ENCODE measurements around the gene USP28. TPM values are rescaled to one million over a fixed set of nuclear protein-coding genes. Genes with fewer than 3 reads are reported as not detected.
"Not testable (repeated sequence)": the region's sequence is repeated elsewhere in the genome, so short reads cannot be mapped to it uniquely, and the experiment has no call there.

The USP28 gene
- total RNA-seq (2021), result 23.7 and 37.6 TPM in 2 replicates
- percentile 67 among the genes with signal in this experiment for Bru-seq, nascent RNA
- percentile 68 among the genes with signal in this experiment for BruChase-seq, experiment 1, labeled RNA remaining after a 2-hour chase
- percentile 65 among the genes with signal in this experiment for BruChase-seq, experiment 2, labeled RNA remaining after a 6-hour chase
- long read RNA-seq, partial matches to known transcripts, result 6 of 51 reads
- long read RNA-seq, other reads (novel, unspliced or antisense), result 39 of 51 reads

- peak; percentile 95 for DNase-seq (ENCODE audit: low spot score)
- intact Hi-C loops (cut with micrococcal nuclease; ENCODE audit: unreplicated experiment), result no loop called here
- Histone ChIP-seq H3K4me3 (ENCODE audit: low read depth, low read length, poor library complexity, severe bottlenecking) (peak within 1 kb of the TSS; percentile 91), H3K4me1 (ENCODE audit: insufficient read depth, low read length, poor library complexity, severe bottlenecking) (peaks cover 23% of the 10 kb centered on the region), H3K27ac (ENCODE audit: low read depth, low read length, poor library complexity, severe bottlenecking) (peak within 1 kb of the TSS; percentile 79), H3K9me3 (ENCODE audit: low read depth, low read length, poor library complexity, severe bottlenecking) (no peaks in the 10 kb centered on the region), H3K36me3 (ENCODE audit: insufficient read depth, low read length, poor library complexity, severe bottlenecking) (no peaks in the 10 kb centered on the region), H3K27me3 (replicated peaks; ENCODE audit: insufficient read depth, low read depth, low read length, poor library complexity) (no peaks in the 10 kb centered on the region)
- ChIA-PET POLR2A (ENCODE audit: low non-redundant PET) (no interaction called here), CTCF (interaction anchor here (0.6 kb wide), 2 partner anchors 20 to 1271 kb away, joined by 3 to 12 read pairs; no protein-coding TSS in a partner anchor)
- BruUV-seq (replicated peaks), result no TSS peak
- TF ChIP-seq CTCF (conservative IDR thresholded peaks at IDR 0.05; ENCODE audit: low read depth, low read length) (0 out of 2 replicates have a peak, but pooled peaks have one; percentile 12), EZH2 (IDR thresholded peaks at IDR 0.05; ENCODE audit: borderline replicate concordance, low read depth, low read length, poor library complexity, severe bottlenecking) (no peak)
These were observed at the start of gene USP28 for GRCh38 chr11:113875234-113876073. USP28 (minus strand) TSS chr11:113875572; CDS start chr11:113875501, 71 bp downstream.

- no peaks in the 10 kb centered on the region for H3K27me3 ChIP-seq (replicated peaks; ENCODE audit: insufficient read depth, low read depth, low read length, poor library complexity)
- no peak overlapping the region for H3K27ac ChIP-seq (ENCODE audit: low read depth, low read length, poor library complexity, severe bottlenecking)
- CTCF ChIA-PET, result interaction anchor here (0.5 kb wide), 1 partner anchor 18 kb away, joined by 3 read pairs; no protein-coding TSS in a partner anchor
- H3K4me1 ChIP-seq (ENCODE audit: insufficient read depth, low read length, poor library complexity, severe bottlenecking), result no peaks in the 10 kb centered on the region
- H3K4me3 ChIP-seq (ENCODE audit: low read depth, low read length, poor library complexity, severe bottlenecking), result no peak overlapping the region
- H3K36me3 ChIP-seq (ENCODE audit: insufficient read depth, low read length, poor library complexity, severe bottlenecking), result no peaks in the 10 kb centered on the region
- no TSS peak for BruUV-seq (replicated peaks)
- DNase-seq (ENCODE audit: low spot score), result no peak
- TF ChIP-seq CTCF (conservative IDR thresholded peaks at IDR 0.05; ENCODE audit: low read depth, low read length), result no peak
- TF ChIP-seq EZH2 (IDR thresholded peaks at IDR 0.05; ENCODE audit: borderline replicate concordance, low read depth, low read length, poor library complexity, severe bottlenecking), result no peak
- POLR2A ChIA-PET (ENCODE audit: low non-redundant PET), result no interaction called here
- H3K9me3 ChIP-seq (ENCODE audit: low read depth, low read length, poor library complexity, severe bottlenecking), result no peaks in the 10 kb centered on the region
- intact Hi-C loops (cut with micrococcal nuclease; ENCODE audit: unreplicated experiment), result no loop called here
These were observed 48.2 kb upstream of the USP28 start for GRCh38 chr11:113923572-113923971.

- H3K4me3 ChIP-seq (ENCODE audit: low read depth, low read length, poor library complexity, severe bottlenecking); POLR2A ChIA-PET (ENCODE audit: low non-redundant PET); H3K9me3 ChIP-seq (ENCODE audit: low read depth, low read length, poor library complexity, severe bottlenecking); BruUV-seq (replicated peaks); intact Hi-C loops (cut with micrococcal nuclease; ENCODE audit: unreplicated experiment); DNase-seq (ENCODE audit: low spot score); H3K27ac ChIP-seq (ENCODE audit: low read depth, low read length, poor library complexity, severe bottlenecking); H3K36me3 ChIP-seq (ENCODE audit: insufficient read depth, low read length, poor library complexity, severe bottlenecking): not testable (repeated sequence)
- Histone ChIP-seq H3K4me1 (ENCODE audit: insufficient read depth, low read length, poor library complexity, severe bottlenecking) (peaks cover 19% of the 10 kb centered on the region), H3K27me3 (replicated peaks; ENCODE audit: insufficient read depth, low read depth, low read length, poor library complexity) (peaks cover 24% of the 10 kb centered on the region)
- CTCF ChIA-PET, result interaction anchor here (1.4 kb wide), 1 partner anchor 15 kb away, joined by 5 read pairs; no protein-coding TSS in a partner anchor
These were observed 36.1 kb upstream of the USP28 start for GRCh38 chr11:113911491-113911890.
